Activated T-cell treated with anti-CD3 and anti-CD28 coated beads, Interleukin-2, amount 50 U/mL, for 72 hours (primary cell): ENCODE results near the gene TBC1D8. TPM values are rescaled to one million over a fixed set of nuclear protein-coding genes. Genes with fewer than 3 reads are reported as not detected.

Source experiments
- ATAC-seq, 2 donors: fragments of 150-1000 bp; cut with Tn5 transposase; replicated peaks in 1 of 2; 2 replicates each; pipeline ENCODE4 v1.10.0; 2021; ENCODE audit warnings: moderate library complexity in 2 of 2, mild to moderate bottlenecking in 1 of 2
- DNase-seq, 2 donors: peaks; one replicate each; pipeline ENCODE4 v3.0.0; 2021 to 2022; ENCODE audit warnings: mixed read lengths in 1 of 2
- H3K27ac Mint-ChIP-seq: one replicate; pipeline ENCODE4 v1.8.0; 2022; ENCODE audit warnings: mild to moderate bottlenecking, moderate library complexity, mixed read lengths
- H3K27me3 Mint-ChIP-seq: one replicate; pipeline ENCODE4 v1.8.0; 2022; ENCODE audit warnings: low read depth, mixed read lengths
- H3K36me3 Mint-ChIP-seq, 2 donors: one replicate each; pipeline ENCODE4 v1.8.0; 2022; ENCODE audit warnings: mixed read lengths in 2 of 2, mild to moderate bottlenecking in 1 of 2; ENCODE audit not compliant: insufficient read depth in 2 of 2
- H3K4me1 Mint-ChIP-seq: one replicate; pipeline ENCODE4 v1.8.0; 2022; ENCODE audit warnings: low read depth, mixed read lengths
- H3K4me3 Mint-ChIP-seq, 2 donors: one replicate each; pipeline ENCODE4 v1.8.0; 2022; ENCODE audit warnings: mild to moderate bottlenecking in 2 of 2, mixed read lengths in 2 of 2, moderate library complexity in 2 of 2
- H3K9me3 Mint-ChIP-seq, 2 donors: one replicate each; pipeline ENCODE4 v1.8.0; 2022; ENCODE audit warnings: mixed read lengths in 2 of 2
- total RNA-seq, 2 donors: library from RNA; stranded (reverse); gene quantifications; one replicate each; pipeline ENCODE4 v1.2.3, GENCODE V29; 2022

Gene TBC1D8
- total RNA-seq, 2 donors from 2014 or later = 5.2 to 8.3 TPM

- H3K27me3 Mint-ChIP-seq = no peaks in the 10 kb centered on the region
- H3K4me3 Mint-ChIP-seq = no peak overlapping the region
- peaks cover 53% of the 10 kb centered on the region for H3K4me1 Mint-ChIP-seq
These were observed 140.0 kb downstream of the TBC1D8 start for GRCh38 chr2:101011152-101011551.

GRCh38 chr2:101007415-101008345 is 143.5 kb downstream of the TBC1D8 start:
- Mint-ChIP-seq H3K9me3 (no peaks in the 10 kb centered on the region), H3K36me3 (peaks cover 27 to 56% of the 10 kb centered on the region in 2 donors), H3K4me3 (peak overlapping the region; percentile 13 to 55), H3K27ac (peak overlapping the region; percentile 75), H3K4me1 (peaks cover 83% of the 10 kb centered on the region), H3K27me3 (no peaks in the 10 kb centered on the region)
- peak; percentile 34 to 53 for ATAC-seq
- no peak for DNase-seq

More at GRCh38 chr2:101011152-101011551, 140.0 kb downstream of the TBC1D8 start:
- ATAC-seq = no peak
- Mint-ChIP-seq H3K9me3 (no peaks in the 10 kb centered on the region), H3K27ac (peak overlapping the region; percentile 86), H3K36me3 (peaks cover 6 to 31% of the 10 kb centered on the region in 2 donors)
- no peak for DNase-seq

- Mint-ChIP-seq H3K27ac (peak overlapping the region; percentile 87), H3K9me3 (peaks cover 0 to 2% of the 10 kb centered on the region in 2 donors), H3K36me3 (peaks cover 29 to 58% of the 10 kb centered on the region in 2 donors), H3K4me3 (peak overlapping the region in 1 of 2 donors; percentile 89), H3K27me3 (no peaks in the 10 kb centered on the region), H3K4me1 (peaks cover 77% of the 10 kb centered on the region)
- ATAC-seq (no peak), DNase-seq (no peak)
These were observed 145.0 kb downstream of the TBC1D8 start for GRCh38 chr2:101006065-101006715.

GRCh38 chr2:101004620-101005325 is 146.4 kb downstream of the TBC1D8 start:
- Mint-ChIP-seq H3K36me3 (peaks cover 29 to 55% of the 10 kb centered on the region in 2 donors), H3K4me3 (peak overlapping the region; percentile 89 to 99), H3K9me3 (peaks cover 0 to 2% of the 10 kb centered on the region in 2 donors), H3K27me3 (no peaks in the 10 kb centered on the region), H3K4me1 (peaks cover 73% of the 10 kb centered on the region), H3K27ac (peak overlapping the region; percentile 90)
- ATAC-seq (no peak), DNase-seq (no peak)

DNA sequence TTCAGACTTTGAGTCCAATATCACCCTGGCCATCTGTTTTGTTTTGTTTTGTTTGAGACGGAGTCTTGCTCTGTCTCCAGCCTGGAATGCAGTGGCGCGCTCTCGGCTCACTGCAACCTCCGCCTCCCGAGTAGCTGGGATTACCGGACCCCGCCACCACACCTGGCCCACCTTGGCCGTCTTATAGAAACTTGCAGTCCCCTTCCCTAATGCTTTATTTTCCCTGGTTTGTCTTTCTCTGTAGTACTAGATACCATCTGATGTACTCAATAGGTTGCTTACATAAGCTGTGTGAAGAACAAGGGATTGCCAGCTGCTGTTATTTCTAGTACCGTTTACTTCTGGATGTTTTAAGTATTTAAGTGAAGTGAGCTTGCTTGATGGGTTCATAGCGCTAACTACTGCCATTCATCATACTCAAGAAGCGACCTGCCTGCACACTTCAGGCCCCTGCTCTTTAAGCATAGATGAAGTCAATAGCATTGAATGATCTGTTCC is 147.9 kb downstream of the TBC1D8 start:
- Mint-ChIP-seq H3K9me3 (peaks cover 0 to 2% of the 10 kb centered on the region in 2 donors), H3K4me1 (peaks cover 65% of the 10 kb centered on the region), H3K4me3 (peak overlapping the region; percentile 89 to 99), H3K27me3 (no peaks in the 10 kb centered on the region), H3K36me3 (peaks cover 29 to 46% of the 10 kb centered on the region in 2 donors), H3K27ac (peak overlapping the region; percentile 90)
- no peak for ATAC-seq
- DNase-seq = no peak

GRCh38 chr2:101002562-101003277 is 148.5 kb downstream of the TBC1D8 start:
- H3K36me3 Mint-ChIP-seq = peaks cover 29 to 44% of the 10 kb centered on the region in 2 donors
- no peak for ATAC-seq

GRCh38 chr2:101001691-101002561 is 149.3 kb downstream of the TBC1D8 start, which contains the start of gene RPL31:
RPL31 (plus strand) TSS chr2:101002289; CDS start chr2:101002702, 413 bp downstream.
- Mint-ChIP-seq H3K36me3 (peaks cover 27 to 42% of the 10 kb centered on the region in 2 donors), H3K4me1 (peaks cover 51% of the 10 kb centered on the region), H3K4me3 (peak within 1 kb of the TSS; percentile 89 to 99), H3K9me3 (peaks cover 0 to 2% of the 10 kb centered on the region in 2 donors), H3K27me3 (no peaks in the 10 kb centered on the region), H3K27ac (peak within 1 kb of the TSS; percentile 90)
- DNase-seq (peak; percentile 96 to 98), ATAC-seq (peak; percentile 95 to 97)

More at GRCh38 chr2:101002562-101003277, 148.5 kb downstream of the TBC1D8 start:
- Mint-ChIP-seq H3K9me3 (peaks cover 0 to 2% of the 10 kb centered on the region in 2 donors), H3K27me3 (no peaks in the 10 kb centered on the region), H3K27ac (peak overlapping the region; percentile 90), H3K4me1 (peaks cover 59% of the 10 kb centered on the region), H3K4me3 (peak overlapping the region; percentile 89 to 99)
- DNase-seq = no peak

- Mint-ChIP-seq H3K27me3 (no peaks in the 10 kb centered on the region), H3K36me3 (peaks cover 21 to 25% of the 10 kb centered on the region in 2 donors), H3K4me1 (peaks cover 32% of the 10 kb centered on the region), H3K9me3 (peaks cover 0 to 2% of the 10 kb centered on the region in 2 donors), H3K4me3 (peak overlapping the region; percentile 8 to 15), H3K27ac (no peak overlapping the region)
- DNase-seq (no peak), ATAC-seq (no peak)
These were observed 151.2 kb downstream of the TBC1D8 start for GRCh38 chr2:100999995-101000394.

GRCh38 chr2:100998235-100998573 is 153.0 kb downstream of the TBC1D8 start:
- H3K36me3 Mint-ChIP-seq = peaks cover 7 to 8% of the 10 kb centered on the region in 2 donors
- H3K27ac Mint-ChIP-seq = no peak overlapping the region
- no peak for DNase-seq
- no peak overlapping the region for H3K4me3 Mint-ChIP-seq
- no peaks in the 10 kb centered on the region for H3K27me3 Mint-ChIP-seq
- peaks cover 0 to 2% of the 10 kb centered on the region in 2 donors for H3K9me3 Mint-ChIP-seq
- H3K4me1 Mint-ChIP-seq = peaks cover 14% of the 10 kb centered on the region
- no peak for ATAC-seq

DNA sequence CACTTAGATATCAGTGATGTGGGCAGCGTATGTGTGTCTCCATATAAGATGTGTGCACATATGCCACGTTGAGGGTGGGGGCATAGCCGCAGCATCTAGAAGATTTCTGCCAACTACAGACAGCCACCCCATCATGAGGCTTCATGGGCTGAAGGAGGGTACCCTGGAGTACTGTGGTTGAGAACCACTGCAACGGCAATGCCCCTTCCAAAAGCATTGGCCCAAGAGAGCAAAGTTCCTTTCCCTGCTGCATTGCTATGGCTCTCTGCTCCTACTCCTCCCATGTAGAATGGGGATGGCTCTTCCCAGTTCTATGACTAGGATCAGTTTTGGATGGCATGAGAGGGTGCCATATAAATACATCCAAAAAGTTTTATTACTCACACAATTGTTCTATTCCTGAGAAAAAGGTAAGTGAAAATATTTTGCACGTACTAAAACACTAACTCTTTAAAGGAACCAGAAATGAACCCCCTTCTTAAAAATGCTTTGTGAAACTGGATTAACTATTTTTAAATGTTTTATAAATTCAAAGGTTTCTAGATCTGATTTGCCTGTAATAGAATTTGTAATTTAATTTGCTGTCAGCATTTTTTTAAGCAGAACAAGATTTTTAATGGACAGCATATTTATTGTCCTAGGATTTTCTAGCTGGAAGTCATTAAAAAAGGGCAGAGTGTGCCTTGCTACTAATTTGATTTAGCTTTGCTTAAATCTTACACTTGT is 153.5 kb downstream of the TBC1D8 start:
- ATAC-seq = no peak
- no peaks in the 10 kb centered on the region for H3K27me3 Mint-ChIP-seq
- DNase-seq = no peak
- peaks cover 11% of the 10 kb centered on the region for H3K4me1 Mint-ChIP-seq
- peaks cover 2 to 3% of the 10 kb centered on the region in 2 donors for H3K36me3 Mint-ChIP-seq
- H3K4me3 Mint-ChIP-seq = no peak overlapping the region
- peaks cover 0 to 2% of the 10 kb centered on the region in 2 donors for H3K9me3 Mint-ChIP-seq
- H3K27ac Mint-ChIP-seq = no peak overlapping the region
